RPMI7951 (cell line): Measurements from ENCODE around the gene PKP4. TPM values are rescaled to one million over a fixed set of nuclear protein-coding genes. Genes with fewer than 3 reads are reported as not detected.

Source experiments
- DNase-seq: peaks from one replicate; pipeline ENCODE4 v3.0.0-alpha.2; 2012; ENCODE audit warnings: low read depth
- total RNA-seq: library from RNA; depleted of rRNA; stranded (reverse); fragments of >200 nt; shearing (Covaris generic); gene quantifications from 2 replicates; pipeline ENCODE4 v1.2.3, GENCODE V29; 2014

The PKP4 gene
- total RNA-seq, 1 experiment from 2014 or later, result 33.5 TPM

DNA sequence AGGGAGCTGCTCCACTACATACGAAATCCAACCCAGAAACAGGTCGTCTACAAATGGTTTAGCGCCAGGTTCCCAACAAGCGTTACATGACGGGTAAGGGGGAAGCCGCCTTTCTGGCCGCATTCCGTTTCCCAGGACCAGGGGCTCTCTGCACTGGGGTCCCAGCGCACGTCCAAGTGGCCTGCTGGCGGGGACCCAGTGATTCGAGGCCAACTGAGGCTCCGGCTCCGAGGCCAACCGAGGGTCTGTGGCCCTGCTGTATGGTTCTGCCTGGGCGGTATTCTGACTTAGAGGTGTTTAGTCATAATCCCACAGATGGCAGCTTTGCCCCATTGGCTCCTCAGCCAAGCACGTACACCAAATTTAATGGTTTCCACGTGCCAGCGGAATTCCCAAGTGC is 127.2 kb downstream of the PKP4 start:
- DNase-seq, result no peak

- DNase-seq, result peak; percentile 14
Observed at GRCh38 chr2:158586491-158586890, 129.7 kb downstream of the PKP4 start.

GRCh38 chr2:158589303-158589702 is 132.6 kb downstream of the PKP4 start:
- DNase-seq, result no peak

DNA sequence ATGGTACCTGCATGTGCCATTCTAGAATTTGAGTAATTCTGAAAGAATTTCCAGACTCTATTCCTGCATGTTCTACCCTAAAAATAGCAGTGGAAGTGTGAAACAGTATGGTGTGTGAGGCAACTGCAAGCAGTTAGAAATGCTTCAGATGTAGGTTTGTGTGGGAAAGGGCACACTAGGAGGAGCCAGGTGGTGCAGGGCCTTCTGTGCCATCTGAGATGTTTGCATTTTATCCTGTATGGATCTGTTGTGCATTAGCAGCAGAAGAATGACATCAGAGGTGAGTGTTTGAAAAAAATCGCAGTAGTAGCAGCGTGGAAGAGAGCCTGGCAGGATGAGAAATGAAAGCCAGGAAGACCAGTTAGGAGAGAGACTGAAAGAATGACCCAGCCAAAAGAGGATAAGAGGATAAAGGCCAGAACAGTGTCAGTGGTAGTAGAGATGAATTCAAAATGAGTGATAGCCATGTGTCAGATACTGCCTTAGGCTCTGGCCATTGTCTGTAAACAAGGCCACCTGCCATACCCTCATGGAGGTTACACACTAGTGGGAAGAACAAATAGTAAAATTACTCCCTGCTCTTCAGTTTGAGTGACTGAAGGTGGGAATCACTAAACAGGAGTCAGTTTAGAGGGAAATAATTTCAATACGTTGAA is 142.2 kb downstream of the PKP4 start:
- DNase-seq, result peak; percentile 23

- DNase-seq, result peak; percentile 19
Observed at GRCh38 chr2:158599609-158600008, 142.9 kb downstream of the PKP4 start.

DNA sequence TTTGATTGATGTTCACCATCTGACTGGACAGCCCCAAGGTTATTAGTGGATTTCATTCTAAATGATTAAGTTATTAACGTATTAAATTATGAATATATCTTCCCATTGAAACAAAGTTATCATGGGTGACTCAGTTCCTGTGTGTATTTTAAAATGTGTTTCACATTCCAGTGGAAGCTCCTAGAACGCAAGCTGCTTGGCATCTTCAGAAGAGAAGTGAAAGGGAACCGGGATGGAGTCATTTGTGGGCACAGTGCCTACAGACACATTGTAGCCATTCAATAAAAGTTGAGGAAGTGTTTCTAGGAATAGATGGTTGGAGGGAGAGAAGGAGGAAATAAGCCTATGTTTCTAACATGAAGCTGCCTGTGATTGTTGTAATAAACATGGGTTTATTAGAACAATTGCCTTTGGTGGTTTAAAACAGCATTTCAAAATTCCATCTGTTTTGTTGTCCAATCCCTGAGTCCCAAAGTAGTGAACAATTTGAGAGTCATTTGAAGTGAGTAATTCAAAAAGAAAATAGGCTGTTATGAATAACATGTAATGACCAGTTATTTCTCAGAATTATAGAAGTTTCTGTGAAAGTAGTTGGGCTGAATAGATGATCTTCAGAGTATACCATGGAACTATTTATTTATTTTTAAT is 143.5 kb downstream of the PKP4 start:
- DNase-seq, result peak; percentile 88

GRCh38 chr2:158602027-158602426 is 145.3 kb downstream of the PKP4 start:
- DNase-seq, result no peak

GRCh38 chr2:158603205-158603604 is 146.5 kb downstream of the PKP4 start:
- DNase-seq, result no peak

- no peak for DNase-seq
Observed at GRCh38 chr2:158603986-158604385, 147.2 kb downstream of the PKP4 start.

GRCh38 chr2:158610059-158610458 is 153.3 kb downstream of the PKP4 start:
- no peak for DNase-seq

DNA sequence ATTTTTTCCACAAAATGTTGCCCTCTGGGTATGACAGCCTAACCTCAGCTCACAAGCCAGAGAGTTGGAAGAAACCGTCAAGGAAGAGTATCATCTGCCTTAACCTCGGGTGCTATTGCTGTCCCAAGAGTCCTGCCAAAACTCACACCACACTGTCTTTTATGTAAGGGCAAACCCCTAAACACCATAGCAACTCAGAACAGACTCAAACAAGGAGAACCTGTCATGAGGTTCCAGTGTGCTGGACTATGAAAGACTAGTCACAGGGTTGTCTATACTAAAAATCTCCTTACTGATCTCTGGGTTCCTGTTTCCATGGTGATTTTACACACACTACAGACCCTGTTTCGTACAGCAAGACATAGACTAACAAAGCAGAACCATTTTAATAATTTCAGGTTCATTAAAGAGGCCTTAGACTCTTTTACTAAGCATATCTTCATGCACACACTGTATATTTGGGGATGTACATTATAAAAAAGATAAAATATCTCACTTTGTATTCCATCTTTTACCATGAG is 159.8 kb downstream of the PKP4 start:
- no peak for DNase-seq

- DNase-seq, result peak; percentile 7
Observed at GRCh38 chr2:158618891-158619490, 162.2 kb downstream of the PKP4 start.

- DNase-seq, result peak; percentile 60
Observed at GRCh38 chr2:158619496-158619895, 162.7 kb downstream of the PKP4 start.

DNA sequence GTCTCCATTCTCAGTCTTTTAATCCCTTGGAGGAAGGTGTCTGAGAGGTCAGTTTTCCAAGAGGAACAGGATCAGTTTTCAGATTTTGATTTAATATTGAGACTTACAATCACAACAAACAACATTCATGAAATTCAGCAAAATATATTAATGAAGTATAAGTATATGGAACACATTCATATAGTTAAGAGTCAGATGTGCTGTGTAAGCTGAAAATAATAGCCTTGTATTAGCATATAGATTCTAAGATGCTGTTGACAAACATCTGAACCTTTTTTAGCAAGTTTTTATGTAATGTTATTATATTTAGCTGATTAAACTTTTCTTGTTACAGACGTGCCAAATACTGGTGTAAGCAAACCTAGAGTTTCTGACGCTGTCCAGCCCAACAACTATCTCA is 163.9 kb downstream of the PKP4 start:
- no peak for DNase-seq

DNA sequence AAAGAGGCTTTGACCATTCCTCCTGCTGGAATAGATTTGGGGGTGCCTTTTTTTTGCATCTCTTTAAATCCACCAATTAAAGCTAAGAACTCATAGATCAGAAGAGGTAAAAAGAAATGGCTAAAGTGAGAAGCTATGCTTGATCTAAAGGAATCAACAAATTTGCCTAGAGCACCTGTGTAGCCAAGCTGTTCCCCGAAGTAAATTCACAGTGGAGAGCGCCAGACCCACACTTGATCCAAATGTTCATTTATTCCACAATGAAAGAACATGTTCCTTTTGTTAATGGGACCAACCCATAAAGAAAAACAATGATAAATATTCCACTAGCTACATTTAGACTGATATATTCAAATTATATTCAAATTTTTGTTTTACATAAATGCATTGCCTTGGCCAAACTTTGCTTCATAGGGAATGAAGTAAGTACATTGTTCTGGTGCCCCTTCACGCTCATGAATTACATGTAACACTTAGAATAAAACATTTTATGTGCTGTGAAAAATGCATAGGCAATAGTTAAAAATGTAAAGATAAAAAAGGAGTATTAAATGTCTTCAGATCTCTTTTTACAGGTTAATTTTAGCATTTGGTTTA is 167.4 kb downstream of the PKP4 start:
- DNase-seq, result no peak

GRCh38 chr2:158624961-158625360 is 168.2 kb downstream of the PKP4 start:
- no peak for DNase-seq

GRCh38 chr2:158629116-158629515 is 172.4 kb downstream of the PKP4 start:
- no peak for DNase-seq

DNA sequence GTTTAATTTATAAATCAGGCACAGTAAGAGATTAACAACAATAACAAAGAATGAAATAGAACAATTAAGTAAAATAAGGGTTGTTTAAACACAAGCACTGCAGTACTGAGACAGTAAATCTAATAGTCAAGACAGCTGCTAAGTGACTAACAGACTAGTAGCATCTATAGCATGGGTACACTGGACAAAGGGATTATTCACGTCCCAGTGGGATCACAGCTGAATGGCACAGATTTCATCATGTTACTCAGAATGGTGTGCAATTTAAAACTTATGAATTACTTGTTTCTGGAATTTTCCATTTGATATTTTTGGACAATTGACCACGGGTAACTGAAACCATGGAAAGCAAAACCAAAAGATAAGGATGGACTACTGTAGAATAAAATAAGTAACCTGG is 176.5 kb downstream of the PKP4 start:
- DNase-seq, result peak; percentile 43

- no peak for DNase-seq
Observed at GRCh38 chr2:158634627-158635026, 177.9 kb downstream of the PKP4 start.

DNA sequence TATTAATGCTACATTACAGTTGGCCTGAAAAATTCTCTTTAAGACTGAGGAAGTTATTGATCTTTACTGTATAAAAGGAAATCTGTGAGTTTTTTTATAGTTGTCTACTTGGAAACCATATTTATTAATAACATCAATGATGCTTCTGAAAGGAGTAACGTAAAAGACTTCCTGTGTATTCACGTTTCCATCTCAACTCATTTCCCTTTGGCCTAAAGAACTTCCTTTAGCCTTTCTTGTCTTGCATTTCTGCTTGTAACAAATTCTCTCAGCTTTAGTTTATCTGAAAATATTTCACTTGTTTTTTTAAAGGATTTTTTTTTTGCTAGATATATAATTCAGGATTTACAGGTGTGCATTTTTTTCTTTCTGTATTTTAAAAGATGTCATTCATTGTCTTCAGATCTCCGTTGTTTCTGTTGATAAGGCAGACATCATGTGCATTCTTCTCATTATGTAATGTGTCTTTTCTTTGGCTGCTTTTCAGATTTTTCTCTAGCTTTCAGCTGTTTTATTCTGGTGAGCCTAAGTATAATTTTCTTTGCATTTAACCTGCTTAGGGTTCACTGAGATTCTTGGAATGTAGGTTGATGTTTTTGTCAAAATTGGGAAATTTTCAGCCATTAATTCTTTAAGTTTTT is 179.3 kb downstream of the PKP4 start:
- no peak for DNase-seq

GRCh38 chr2:158637357-158637756 is 180.6 kb downstream of the PKP4 start:
- peak; percentile 66 for DNase-seq

GRCh38 chr2:158644139-158644538 is 187.4 kb downstream of the PKP4 start:
- peak; percentile 83 for DNase-seq
